Suprapubic skin (tissue), 4 donors: Measurements from ENCODE around the gene GCNT2. TPM values are rescaled to one million over a fixed set of nuclear protein-coding genes. Genes with fewer than 3 reads are reported as not detected.

Source experiments
- DNase-seq, 2 donors: peaks; one replicate each; pipeline ENCODE4 v3.0.0-alpha.2; 2019; ENCODE audit warnings: low spot score in 2 of 2
- H3K27ac ChIP-seq: fragments of 200-600 bp; sonication (generic); one replicate; pipeline ENCODE4 v1.5.1; 2019
- H3K27me3 ChIP-seq: fragments of 200-600 bp; sonication (generic); one replicate; pipeline ENCODE4 v1.5.1; 2019
- H3K36me3 ChIP-seq: fragments of 200-600 bp; sonication (generic); one replicate; pipeline ENCODE4 v1.5.1; 2019
- H3K4me1 ChIP-seq: fragments of 200-600 bp; sonication (generic); one replicate; pipeline ENCODE4 v1.5.1; 2019
- H3K4me3 ChIP-seq: fragments of 200-600 bp; sonication (generic); one replicate; pipeline ENCODE4 v1.5.1; 2019; ENCODE audit warnings: mild to moderate bottlenecking
- H3K9me3 ChIP-seq: fragments of 200-600 bp; sonication (generic); one replicate; pipeline ENCODE4 v1.5.1; 2019
- CTCF ChIP-seq, 2 donors: fragments of 200-600 bp in 1 of 2; fragments of 450-650 bp in 1 of 2; sonication (generic) in 1 of 2; IDR thresholded peaks; one replicate each; pipeline ENCODE4 v1.5.1; 2016 to 2019; ENCODE audit warnings: antibody characterized with exemption in 2 of 2, mild to moderate bottlenecking in 1 of 2, moderate library complexity in 1 of 2
- EP300 ChIP-seq: sonication (generic); formaldehyde crosslinking; IDR thresholded peaks from one replicate; pipeline ENCODE4 v1.6.1; 2017; ENCODE audit warnings: antibody characterized with exemption
- POLR2A ChIP-seq, 2 donors: fragments of 450-650 bp; IDR thresholded peaks; one replicate each; pipeline ENCODE4 v1.6.1; 2017; ENCODE audit warnings: antibody characterized with exemption in 2 of 2, mild to moderate bottlenecking in 2 of 2, moderate library complexity in 2 of 2
- POLR2AphosphoS5 ChIP-seq, 3 donors: sonication (generic); formaldehyde crosslinking; IDR thresholded peaks; one replicate each; pipeline ENCODE4 v1.6.1; 2017; ENCODE audit warnings: antibody characterized with exemption in 3 of 3
- WGBS: methylation state at CpG from one replicate; pipeline ENCODE4 v1.1.5; 2018; 5-methylcytosine and 5-hydroxymethylcytosine counted together
- total RNA-seq, 4 donors: library from RNA; depleted of rRNA; stranded (reverse); fragments of >200 nt; gene quantifications; one replicate each; pipeline ENCODE4 v1.1.0, GENCODE V29; 2016

GCNT2 gene
- total RNA-seq, 4 donors from 2014 or later, result 8.0 to 37.4 (median 14.4) TPM

DNA sequence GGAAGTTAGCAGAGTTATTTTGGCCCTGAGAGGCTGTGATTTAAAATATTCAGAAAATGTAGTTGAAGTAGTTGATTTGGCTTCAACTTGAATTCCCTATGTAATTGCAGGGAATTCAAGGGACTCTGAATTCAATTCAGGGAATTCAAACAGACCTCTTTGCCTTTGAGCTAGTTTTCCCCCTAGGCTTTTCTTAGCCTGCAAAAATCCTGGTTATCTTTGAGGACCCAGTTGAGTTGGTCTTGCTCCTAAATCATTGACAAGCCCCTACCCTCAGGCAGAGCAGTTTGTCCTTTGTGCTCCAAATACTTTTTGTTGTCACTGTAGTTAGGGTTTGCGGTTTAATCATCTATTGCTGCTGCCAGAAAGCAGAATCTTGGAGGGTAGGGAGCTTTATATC lies 20.4 kb downstream of the GCNT2 start:
- Histone ChIP-seq H3K27ac (no peak overlapping the region), H3K4me3 (no peak overlapping the region), H3K9me3 (no peaks in the 10 kb centered on the region), H3K4me1 (no peaks in the 10 kb centered on the region), H3K27me3 (no peaks in the 10 kb centered on the region), H3K36me3 (no peaks in the 10 kb centered on the region)
- WGBS, result 67% methylated on average over 1 of the region's 1 CpG
- TF ChIP-seq POLR2AphosphoS5 (IDR thresholded peaks at IDR 0.05), result no peak
- no peak for TF ChIP-seq POLR2A (IDR thresholded peaks at IDR 0.05)
- no peak for TF ChIP-seq EP300
- TF ChIP-seq CTCF (IDR thresholded peaks at IDR 0.05), result no peak
- DNase-seq, result no peak

- H3K36me3 ChIP-seq, result no peaks in the 10 kb centered on the region
- no peaks in the 10 kb centered on the region for H3K9me3 ChIP-seq
- no peaks in the 10 kb centered on the region for H3K4me1 ChIP-seq
- no peaks in the 10 kb centered on the region for H3K27me3 ChIP-seq
- WGBS, result 55% methylated on average over 2 of the region's 2 CpGs
- H3K4me3 ChIP-seq, result no peak overlapping the region
- DNase-seq, result no peak
- no peak for TF ChIP-seq POLR2AphosphoS5 (IDR thresholded peaks at IDR 0.05)
- TF ChIP-seq POLR2A (IDR thresholded peaks at IDR 0.05), result no peak
- no peak for TF ChIP-seq CTCF (IDR thresholded peaks at IDR 0.05)
- TF ChIP-seq EP300, result no peak
- no peak overlapping the region for H3K27ac ChIP-seq
Measured at GRCh38 chr6:10542213-10542612, 21.1 kb downstream of the GCNT2 start.

DNA sequence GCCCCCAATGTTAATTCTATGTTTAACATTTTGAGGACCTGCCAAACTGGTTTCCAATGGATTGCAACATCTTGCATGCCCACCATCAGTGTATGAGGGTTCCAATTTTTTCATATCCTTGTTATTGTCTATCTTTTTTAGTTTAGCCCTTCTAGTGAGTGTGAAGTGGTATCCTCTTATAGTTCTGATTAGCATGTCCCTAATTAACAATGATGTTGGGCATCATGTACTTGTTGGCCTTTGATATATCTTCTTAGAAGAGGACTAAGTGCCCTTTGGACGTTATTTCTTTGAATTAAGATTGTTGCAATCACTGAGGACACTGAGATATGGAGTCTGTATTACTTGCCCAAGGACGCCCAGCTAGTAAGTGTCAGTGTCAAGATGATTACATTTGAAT lies 22.3 kb downstream of the GCNT2 start:
- Histone ChIP-seq H3K36me3 (no peaks in the 10 kb centered on the region), H3K27ac (no peak overlapping the region), H3K4me3 (no peak overlapping the region), H3K4me1 (no peaks in the 10 kb centered on the region), H3K27me3 (no peaks in the 10 kb centered on the region), H3K9me3 (no peaks in the 10 kb centered on the region)
- TF ChIP-seq POLR2A (IDR thresholded peaks at IDR 0.05) (no peak), POLR2AphosphoS5 (IDR thresholded peaks at IDR 0.05) (no peak), EP300 (no peak), CTCF (IDR thresholded peaks at IDR 0.05) (no peak)
- 93% methylated on average over 2 of the region's 2 CpGs for WGBS
- DNase-seq, result no peak

DNA sequence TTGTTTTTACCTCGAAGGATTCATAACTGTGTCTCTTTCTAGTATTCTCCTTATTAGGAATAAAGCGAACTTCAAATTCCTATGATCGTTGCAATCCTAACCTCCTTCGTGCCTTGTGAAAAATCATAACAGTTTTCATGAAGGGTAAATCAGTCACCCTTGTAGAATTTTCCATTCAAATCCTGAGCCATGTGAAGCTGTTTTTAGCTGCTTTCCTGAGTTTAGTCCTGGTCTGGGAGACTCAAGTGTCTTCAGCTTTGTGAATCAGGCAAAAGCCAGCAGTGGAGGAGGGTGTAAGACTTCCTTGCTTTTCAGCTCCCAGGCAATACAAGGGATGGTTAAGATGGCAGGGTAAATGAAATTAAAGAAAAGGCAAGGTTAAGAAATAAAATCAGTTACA lies 24.3 kb downstream of the GCNT2 start:
- Histone ChIP-seq H3K27ac (no peak overlapping the region), H3K36me3 (no peaks in the 10 kb centered on the region), H3K27me3 (no peaks in the 10 kb centered on the region), H3K4me3 (no peak overlapping the region), H3K9me3 (no peaks in the 10 kb centered on the region), H3K4me1 (no peaks in the 10 kb centered on the region)
- no peak for DNase-seq
- 51% methylated on average over 4 of the region's 4 CpGs for WGBS
- TF ChIP-seq CTCF (IDR thresholded peaks at IDR 0.05), result no peak
- no peak for TF ChIP-seq POLR2AphosphoS5 (IDR thresholded peaks at IDR 0.05)
- TF ChIP-seq POLR2A (IDR thresholded peaks at IDR 0.05), result no peak
- no peak for TF ChIP-seq EP300

DNA sequence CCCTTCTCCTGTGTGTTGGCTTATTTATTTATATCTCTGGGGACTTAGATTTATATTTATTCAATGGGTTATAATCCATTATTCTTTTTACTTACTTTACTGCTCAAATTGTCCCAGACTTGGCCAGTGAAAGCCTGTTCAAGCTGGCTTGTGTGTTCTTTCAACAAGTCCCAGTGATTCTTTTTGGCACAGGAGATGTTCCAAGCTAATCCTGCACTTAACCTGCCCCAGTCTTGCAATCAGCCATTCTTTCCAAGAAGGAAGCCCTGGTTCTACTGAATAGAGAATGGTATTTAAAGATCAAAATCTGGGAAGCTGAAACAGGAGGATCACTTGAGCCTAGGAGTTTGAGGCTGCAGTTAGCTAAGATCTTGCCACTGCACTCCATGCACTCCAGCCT lies 26.7 kb downstream of the GCNT2 start:
- no peak for DNase-seq
- no peak for TF ChIP-seq EP300
- no peak for TF ChIP-seq CTCF (IDR thresholded peaks at IDR 0.05)
- no peak for TF ChIP-seq POLR2AphosphoS5 (IDR thresholded peaks at IDR 0.05)
- TF ChIP-seq POLR2A (IDR thresholded peaks at IDR 0.05), result no peak
- H3K4me3 ChIP-seq, result no peak overlapping the region
- no peaks in the 10 kb centered on the region for H3K9me3 ChIP-seq
- no peaks in the 10 kb centered on the region for H3K36me3 ChIP-seq
- H3K4me1 ChIP-seq, result peaks cover 2% of the 10 kb centered on the region
- H3K27me3 ChIP-seq, result no peaks in the 10 kb centered on the region
- H3K27ac ChIP-seq, result no peak overlapping the region
